H1 (cell line): ENCODE measurements around the gene DPP10. TPM values are rescaled to one million over a fixed set of nuclear protein-coding genes. Genes with fewer than 3 reads are reported as not detected.

ENCODE experiments used
- CTCF ChIA-PET: fragments of 300-600 bp; sonication (Branson Sonifier 250); formaldehyde crosslinking; loops from one replicate; lab custom pipeline; 2021; ENCODE audit not compliant: partially characterized antibody; lab: Charles Lee
- POLR2A ChIA-PET: fragments of 300-600 bp; sonication (Branson Sonifier 250); formaldehyde crosslinking; loops from one replicate; lab custom pipeline; 2021; ENCODE audit warnings: inconsistent platforms; ENCODE audit not compliant: partially characterized antibody; lab: Charles Lee
- DNase-seq, 2 experiments: peaks; one replicate each; pipeline versions ENCODE4 v3.0.0 to v3.0.0-alpha.2; 2010 to 2022; ENCODE audit warnings: low spot score in 2 of 2, low read depth in 1 of 2, mixed read lengths in 1 of 2
- FAIRE-seq: peaks from 2 replicates; lab custom pipeline; 2011; peaks lifted over from hg19 to GRCh38; lab: Jason Lieb, UNC
- H2AFZ ChIP-seq: 2 replicates; pipeline ENCODE4 v1.8.1; 2012; ENCODE audit warnings: low read length, inconsistent platforms
- H2AK5ac ChIP-seq: 2 replicates; pipeline ENCODE4 v1.6.1; 2013; ENCODE audit warnings: low read depth, low read length
- H2BK120ac ChIP-seq: replicated peaks from 2 replicates; pipeline ENCODE3; 2013; ENCODE audit warnings: low read depth, low read length, inconsistent platforms
- H2BK12ac ChIP-seq: 2 replicates; pipeline ENCODE4 v1.6.1; 2013; ENCODE audit warnings: low read depth, low read length
- H2BK15ac ChIP-seq: 2 replicates; pipeline ENCODE4 v1.6.1; 2013; ENCODE audit warnings: low read length
- H2BK20ac ChIP-seq: 2 replicates; pipeline ENCODE4 v1.6.1; 2013; ENCODE audit warnings: low read length
- H2BK5ac ChIP-seq: 2 replicates; pipeline ENCODE4 v1.6.1; 2013; ENCODE audit warnings: low read depth, low read length
- H3K14ac ChIP-seq: 2 replicates; pipeline ENCODE4 v1.6.1; 2013; ENCODE audit warnings: inconsistent platforms; ENCODE audit not compliant: insufficient read length
- H3K18ac ChIP-seq: 2 replicates; pipeline ENCODE4 v1.6.1; 2013; ENCODE audit warnings: low read length; ENCODE audit errors: extremely low read depth
- H3K23ac ChIP-seq: 2 replicates; pipeline ENCODE4 v1.6.1; 2013; ENCODE audit warnings: inconsistent platforms; ENCODE audit not compliant: insufficient read length
- H3K23me2 ChIP-seq: 2 replicates; pipeline ENCODE4 v1.6.1; 2013; ENCODE audit warnings: low read depth, low read length
- H3K27ac ChIP-seq: 2 replicates; pipeline ENCODE4 v1.6.1; 2011; ENCODE audit warnings: low read depth, low read length, inconsistent platforms
- H3K27me3 ChIP-seq, 4 experiments: replicated peaks in 1 of 4; 1 replicate in 1 of 4; 2 replicates in 3 of 4; pipeline versions ENCODE4 v1.6.1 to v1.8.1; 2011 to 2013; ENCODE audit warnings: low read length in 3 of 4, mild to moderate bottlenecking in 3 of 4, inconsistent platforms in 2 of 4, mixed read lengths in 2 of 4, moderate library complexity in 1 of 4; ENCODE audit not compliant: control insufficient read depth in 3 of 4, insufficient read depth in 3 of 4; ENCODE audit errors: extremely low read depth in 1 of 4
- H3K36me3 ChIP-seq, 4 experiments: 2 replicates each; pipeline versions ENCODE4 v1.6.1 to v1.8.1; 2011 to 2013; ENCODE audit warnings: mild to moderate bottlenecking in 4 of 4, low read length in 3 of 4, moderate library complexity in 2 of 4, control low read depth in 1 of 4, inconsistent platforms in 1 of 4; ENCODE audit not compliant: insufficient read depth in 4 of 4, control insufficient read depth in 2 of 4
- H3K4ac ChIP-seq: replicated peaks from 2 replicates; pipeline ENCODE3; 2013; ENCODE audit warnings: low read length, low read depth, mixed read lengths, inconsistent platforms; ENCODE audit not compliant: insufficient read length
- H3K4me1 ChIP-seq, 4 experiments: replicated peaks in 1 of 4; 1 replicate in 1 of 4; 2 replicates in 3 of 4; pipeline versions ENCODE4 v1.6.1 to v1.8.1; 2011 to 2013; ENCODE audit warnings: low read length in 3 of 4, inconsistent platforms in 2 of 4, mixed read lengths in 1 of 4; ENCODE audit not compliant: insufficient read depth in 4 of 4, control insufficient read depth in 3 of 4
- H3K4me2 ChIP-seq, 2 experiments: 2 replicates each; pipeline versions ENCODE4 v1.6.1 to v1.8.1; 2011 to 2013; ENCODE audit warnings: low read depth in 2 of 2, low read length in 2 of 2, control low read depth in 1 of 2, inconsistent platforms in 1 of 2, mild to moderate bottlenecking in 1 of 2; ENCODE audit not compliant: insufficient read depth in 1 of 2
- H3K4me3 ChIP-seq, 4 experiments: fragments of 200-600, 300-600 bp in 1 of 4; sonication (generic), shearing (Covaris generic), sonication (Bioruptor Twin) in 1 of 4; 2 replicates each; pipeline versions ENCODE4 v1.5.1 to v1.8.1; 2011 to 2016; ENCODE audit warnings: low read length in 4 of 4, low read depth in 3 of 4, control low read depth in 2 of 4, inconsistent platforms in 2 of 4, mild to moderate bottlenecking in 2 of 4, mixed read lengths in 1 of 4, moderate library complexity in 1 of 4; ENCODE audit not compliant: insufficient read depth in 2 of 4; ENCODE audit errors: extremely low read depth in 1 of 4
- H3K56ac ChIP-seq: replicated peaks from 2 replicates; pipeline ENCODE3; 2013; ENCODE audit warnings: low read depth, mild to moderate bottlenecking, mixed read lengths, low read length, inconsistent platforms; ENCODE audit not compliant: insufficient read length
- H3K79me1 ChIP-seq: 2 replicates; pipeline ENCODE4 v1.6.1; 2013; ENCODE audit warnings: low read depth, low read length, control low read depth
- H3K79me2 ChIP-seq, 2 experiments: 2 replicates each; pipeline versions ENCODE4 v1.6.1 to v1.8.1; 2012 to 2013; ENCODE audit warnings: low read length in 2 of 2, mild to moderate bottlenecking in 2 of 2, inconsistent platforms in 1 of 2; ENCODE audit not compliant: insufficient read depth in 2 of 2, control insufficient read depth in 1 of 2
- H3K9ac ChIP-seq, 4 experiments: replicated peaks in 1 of 4; 1 replicate in 1 of 4; 2 replicates in 3 of 4; pipeline versions ENCODE4 v1.6.1 to v1.8.1; 2011 to 2013; ENCODE audit warnings: low read depth in 3 of 4, low read length in 3 of 4, control low read depth in 2 of 4, mild to moderate bottlenecking in 2 of 4, moderate library complexity in 2 of 4, inconsistent platforms in 1 of 4; ENCODE audit errors: extremely low read depth in 1 of 4
- H3K9me3 ChIP-seq, 2 experiments: 2 replicates each; pipeline versions ENCODE4 v1.6.1 to v1.8.1; 2012 to 2013; ENCODE audit warnings: mild to moderate bottlenecking in 2 of 2, moderate library complexity in 2 of 2, control low read depth in 1 of 2, inconsistent platforms in 1 of 2, low read depth in 1 of 2, low read length in 1 of 2, mixed read lengths in 1 of 2; ENCODE audit not compliant: insufficient read depth in 2 of 2
- H4K20me1 ChIP-seq, 2 experiments: replicated peaks in 1 of 2; 2 replicates each; pipeline versions ENCODE3 to v1.8.1; 2011 to 2013; ENCODE audit warnings: inconsistent platforms in 2 of 2, low read length in 2 of 2, mild to moderate bottlenecking in 1 of 2; ENCODE audit not compliant: insufficient read depth in 2 of 2, control insufficient read depth in 1 of 2
- H4K5ac ChIP-seq: 2 replicates; pipeline ENCODE4 v1.6.1; 2013; ENCODE audit warnings: low read length, low read depth, mixed read lengths, inconsistent platforms; ENCODE audit not compliant: insufficient read length
- H4K8ac ChIP-seq: 2 replicates; pipeline ENCODE4 v1.8.0; 2013; ENCODE audit warnings: mild to moderate bottlenecking, moderate library complexity, low read length, inconsistent platforms; ENCODE audit not compliant: insufficient read depth; ENCODE audit errors: extremely low read depth
- H4K91ac ChIP-seq: replicated peaks from 2 replicates; pipeline ENCODE3; 2013; ENCODE audit warnings: low read length, mixed read lengths, inconsistent platforms; ENCODE audit not compliant: insufficient read length
- CBX5 ChIP-seq: fragments of 300-800, 300-1000 bp; sonication (generic); IDR thresholded peaks from 2 replicates; pipeline ENCODE4 v1.7.1; 2016; ENCODE audit warnings: antibody characterized with exemption, low read length, low read depth
- CEBPB ChIP-seq: IDR thresholded peaks from 2 replicates; pipeline ENCODE4 v1.6.1; 2012; ENCODE audit warnings: low read depth, low read length
- CHD2 ChIP-seq: IDR thresholded peaks from 2 replicates; pipeline ENCODE4 v1.6.1; 2012; ENCODE audit warnings: low read length, improper control_type of control experiment
- CREB1 ChIP-seq: IDR thresholded peaks from 2 replicates; pipeline ENCODE4 v1.6.1; 2012; ENCODE audit warnings: inconsistent platforms
- EZH2 ChIP-seq: fragments of 200-600 bp; sonication (generic); IDR thresholded peaks from 2 replicates; pipeline ENCODE4 v1.7.1; 2012; ENCODE audit warnings: low read depth, mild to moderate bottlenecking, moderate library complexity, low read length, inconsistent platforms; ENCODE audit not compliant: severe bottlenecking
- FOSL1 ChIP-seq: IDR thresholded peaks from 2 replicates; pipeline ENCODE4 v1.6.1; 2011; ENCODE audit warnings: mild to moderate bottlenecking, low read depth, low read length, moderate library complexity; ENCODE audit not compliant: insufficient read depth
- GABPA ChIP-seq: IDR thresholded peaks from 2 replicates; pipeline ENCODE4 v1.6.1; 2011; ENCODE audit warnings: mild to moderate bottlenecking, low read length, moderate library complexity, borderline replicate concordance; ENCODE audit not compliant: insufficient read depth
- KDM1A ChIP-seq: fragments of 200-600, 300-600 bp; sonication (generic); IDR thresholded peaks from 2 replicates; pipeline ENCODE4 v1.7.1; 2016; ENCODE audit warnings: mild to moderate bottlenecking, low read length, borderline replicate concordance
- KDM4A ChIP-seq: IDR thresholded peaks from one replicate; pipeline ENCODE4 v1.7.1; 2012; ENCODE audit warnings: low read depth, mild to moderate bottlenecking, moderate library complexity, low read length, inconsistent platforms; ENCODE audit not compliant: severe bottlenecking
- RFX5 ChIP-seq: IDR thresholded peaks from 2 replicates; pipeline ENCODE4 v1.6.1; 2011; ENCODE audit warnings: low read depth, low read length, improper control_type of control experiment, borderline replicate concordance
- RNF2 ChIP-seq: fragments of 200-900, 300-1000 bp; sonication (generic); IDR thresholded peaks from 2 replicates; pipeline ENCODE4 v1.7.1; 2016; ENCODE audit warnings: borderline replicate concordance, low read depth, mild to moderate bottlenecking, antibody characterized with exemption, low read length; ENCODE audit not compliant: poor library complexity, severe bottlenecking; ENCODE audit errors: missing control alignments
- SIX5 ChIP-seq: IDR thresholded peaks from 2 replicates; pipeline ENCODE4 v1.6.1; 2011; ENCODE audit warnings: mild to moderate bottlenecking, low read depth, low read length
- SRF ChIP-seq: IDR thresholded peaks from 2 replicates; pipeline ENCODE4 v1.6.1; 2011; ENCODE audit warnings: mild to moderate bottlenecking, low read depth, low read length, moderate library complexity
- TCF12 ChIP-seq: IDR thresholded peaks from 2 replicates; pipeline ENCODE4 v1.6.1; 2011; ENCODE audit warnings: low read depth, mild to moderate bottlenecking, low read length
- WGBS, 2 experiments: shearing (Covaris generic) in 1 of 2; methylation state at CpG; one replicate each; pipeline versions ENCODE4 v1.1.6 to v1.1.7; 2013 to 2015; ENCODE audit warnings: low lambda C conversion rate in 2 of 2, mixed read lengths in 2 of 2, inconsistent platforms in 1 of 2, low coverage in 1 of 2, missing lambda C conversion rate in 1 of 2; ENCODE audit not compliant: insufficient replicate concordance in 2 of 2, insufficient coverage in 1 of 2, insufficient read length in 1 of 2; ENCODE audit errors: extremely low coverage in 1 of 2, missing lambda C conversion rate in 1 of 2; 5-methylcytosine and 5-hydroxymethylcytosine counted together
- polyA plus RNA-seq, 7 experiments: library from polyadenylated mRNA; depleted of rRNA in 3 of 7; stranded (reverse) in 5 of 7; unstranded in 2 of 7; fragments of >200 nt in 5 of 7; fragments of 200-250 nt in 2 of 7; gene quantifications; 1 replicate in 5 of 7; 2 replicates in 1 of 7; 4 replicates in 1 of 7; pipeline versions ENCODE4 v1.2.1 to v1.2.3, GENCODE V29; 2011 to 2013; ENCODE audit warnings: missing spikeins in 2 of 7, mixed read lengths in 2 of 7
- total RNA-seq: library from RNA; stranded (reverse); fragmentation: NEBNext Ultra II Directional; extraction: Animal tissue kit (Norgen Biotek cat#: 25700); gene quantifications from 2 replicates; pipeline ENCODE4 v1.2.1, GENCODE V29; 2021
- TF ChIP-seq, protein P1 (sequence below): IDR thresholded peaks from 2 replicates; pipeline ENCODE4 v1.6.1; 2012; ENCODE audit warnings: inconsistent platforms

DPP10 gene
- total and polyA plus RNA-seq, 2 of the 8 experiments (the other 6 are each of a cell fraction or from before 2014, with no cell fraction given), result 3.3 to 7.2 TPM

DNA sequence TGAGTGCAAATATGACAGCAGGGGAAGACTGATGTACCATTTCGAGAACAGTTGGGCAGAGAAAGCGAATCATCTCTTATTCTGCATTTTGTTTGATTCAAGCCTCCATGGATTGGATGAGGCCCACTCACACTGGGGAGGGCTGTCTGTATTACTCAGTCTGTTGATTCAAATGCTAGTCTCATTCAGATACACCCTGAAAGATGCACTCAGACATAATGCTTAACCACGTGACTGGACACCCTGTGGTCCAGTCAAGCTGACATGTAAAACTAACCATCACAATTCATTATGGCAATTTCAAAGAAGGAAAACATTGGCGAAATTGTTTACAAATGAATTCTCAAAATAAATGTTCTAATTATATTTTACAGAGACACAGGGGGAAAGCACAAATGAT, 1210.2 kb downstream of the DPP10 start:
- no peak overlapping the region for H2BK5ac ChIP-seq
- H3K79me2 ChIP-seq, result no peaks in the 10 kb centered on the region
- no peak overlapping the region for H4K5ac ChIP-seq
- DNase-seq (no peak), FAIRE-seq (no peak)
- H2AFZ ChIP-seq, result no peak overlapping the region
- H2BK15ac ChIP-seq, result no peak overlapping the region
- no peak overlapping the region for H3K18ac ChIP-seq
- ChIA-PET POLR2A (no interaction called here), CTCF (no interaction called here)
- no peak overlapping the region for H4K91ac ChIP-seq
- no peak overlapping the region for H3K56ac ChIP-seq
- H2BK120ac ChIP-seq, result no peak overlapping the region
- H3K9ac ChIP-seq, result no peak overlapping the region
- no peaks in the 10 kb centered on the region for H3K36me3 ChIP-seq
- H4K20me1 ChIP-seq, result no peaks in the 10 kb centered on the region
- no peak overlapping the region for H4K8ac ChIP-seq
- H3K79me1 ChIP-seq, result no peaks in the 10 kb centered on the region
- no peak overlapping the region for H3K14ac ChIP-seq
- no peak overlapping the region for H3K23ac ChIP-seq
- 89% methylated on average over 4 of the region's 4 CpGs; no CpG with 5 or more reads in 1 of the 2 experiments for WGBS, 2 experiments
- no peaks in the 10 kb centered on the region for H3K4me1 ChIP-seq
- no peak overlapping the region for H3K4ac ChIP-seq
- peaks cover 0 to under 1% (median 0%) of the 10 kb centered on the region in 4 experiments; a peak in 1 of 7 replicates for H3K27me3 ChIP-seq
- H2AK5ac ChIP-seq, result no peak overlapping the region
- H3K4me2 ChIP-seq, result no peak overlapping the region
- H3K27ac ChIP-seq, result no peak overlapping the region
- H3K4me3 ChIP-seq, result no peak overlapping the region
- H2BK12ac ChIP-seq, result no peak overlapping the region
- no peaks in the 10 kb centered on the region for H3K9me3 ChIP-seq
- no peaks in the 10 kb centered on the region for H3K23me2 ChIP-seq
- H2BK20ac ChIP-seq, result no peak overlapping the region
- no peak for TF ChIP-seq CEBPB
- TF ChIP-seq EZH2, result no peak
- no peak for TF ChIP-seq GABPA
- no peak for TF ChIP-seq RNF2
- no peak for TF ChIP-seq KDM4A
- TF ChIP-seq, protein P1, sequence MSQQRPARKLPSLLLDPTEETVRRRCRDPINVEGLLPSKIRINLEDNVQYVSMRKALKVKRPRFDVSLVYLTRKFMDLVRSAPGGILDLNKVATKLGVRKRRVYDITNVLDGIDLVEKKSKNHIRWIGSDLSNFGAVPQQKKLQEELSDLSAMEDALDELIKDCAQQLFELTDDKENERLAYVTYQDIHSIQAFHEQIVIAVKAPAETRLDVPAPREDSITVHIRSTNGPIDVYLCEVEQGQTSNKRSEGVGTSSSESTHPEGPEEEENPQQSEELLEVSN, result no peak
- no peak for TF ChIP-seq CREB1
- no peak for TF ChIP-seq CBX5
- no peak for TF ChIP-seq KDM1A
- no peak for TF ChIP-seq SRF
- TF ChIP-seq RFX5, result no peak
- no peak for TF ChIP-seq SIX5
- no peak for TF ChIP-seq FOSL1
- TF ChIP-seq TCF12, result no peak
- TF ChIP-seq CHD2, result no peak
